Measurements from ENCODE around the gene NMNAT3.

DNA sequence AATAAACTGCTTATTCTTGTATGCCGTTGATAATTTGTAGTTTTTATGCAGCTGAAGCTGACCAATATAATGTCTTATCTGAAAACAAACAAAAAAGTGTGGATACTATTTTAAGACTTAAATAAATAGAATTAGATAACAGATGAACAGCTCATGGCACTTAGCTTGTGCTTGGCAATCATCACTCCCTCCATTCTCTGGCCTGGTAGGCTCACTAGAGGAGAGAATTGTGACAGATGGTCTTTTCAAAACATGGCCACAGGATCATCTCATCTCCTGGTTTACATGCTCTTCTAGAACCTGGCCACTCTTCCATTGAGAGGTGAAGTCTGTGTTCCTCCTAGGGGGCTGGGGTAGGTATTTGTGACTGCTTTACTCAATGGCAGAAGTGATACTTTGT lies 79.8 kb downstream of the NMNAT3 start:
- TF ChIP-seq CTCF (IDR thresholded peaks at IDR 0.05; ENCODE audit: low read length): no peak
- no peak for TF ChIP-seq EZH2 (IDR thresholded peaks at IDR 0.05; ENCODE audit: borderline replicate concordance, low read length)

Measured in OCI-LY1 (cell line).